OCI-LY1 (cell line): ENCODE data around the gene TNFRSF12A.
"Not testable (repeated sequence)": the region's sequence is repeated elsewhere in the genome, so short reads cannot be mapped to it uniquely, and the experiment has no call there.

ENCODE experiments used
- H2AFZ ChIP-seq: fragments of 200-600 bp; sonication (generic), shearing (Covaris generic); 2 replicates; pipeline ENCODE4 v1.6.0; 2014; ENCODE audit warnings: antibody characterized with exemption, mild to moderate bottlenecking, low read length
- H3F3A ChIP-seq: fragments of 200-600 bp; sonication (generic), shearing (Covaris generic); 2 replicates; pipeline ENCODE4 v1.6.0; 2014; ENCODE audit warnings: mild to moderate bottlenecking, antibody characterized with exemption, low read length, moderate library complexity; ENCODE audit not compliant: insufficient read depth
- H3K27ac ChIP-seq: fragments of 200-600 bp; sonication (generic); 2 replicates; pipeline ENCODE4 v1.5.1; 2014; ENCODE audit warnings: low read length, mixed run types, mild to moderate bottlenecking, low read depth; ENCODE audit not compliant: poor library complexity, severe bottlenecking
- H3K27me3 ChIP-seq: fragments of 200-600 bp; sonication (generic); 2 replicates; pipeline ENCODE4 v1.6.0; 2014; ENCODE audit warnings: antibody characterized with exemption, mild to moderate bottlenecking, low read length, moderate library complexity; ENCODE audit not compliant: insufficient read depth
- H3K36me3 ChIP-seq: fragments of 200-600 bp; sonication (generic); 2 replicates; pipeline ENCODE4 v1.6.1; 2014; ENCODE audit warnings: mild to moderate bottlenecking, antibody characterized with exemption, low read length, moderate library complexity, mixed read lengths; ENCODE audit not compliant: insufficient read depth
- H3K4me1 ChIP-seq: fragments of 200-600 bp; sonication (generic); 2 replicates; pipeline ENCODE4 v1.5.1; 2014; ENCODE audit warnings: mild to moderate bottlenecking, low read length, moderate library complexity; ENCODE audit not compliant: insufficient read depth, severe bottlenecking
- H3K4me2 ChIP-seq: fragments of 200-600 bp; sonication (generic), shearing (Covaris generic); 2 replicates; pipeline ENCODE4 v1.6.1; 2014; ENCODE audit warnings: low read length
- H3K4me3 ChIP-seq: fragments of 200-600 bp; sonication (generic); 2 replicates; pipeline ENCODE4 v1.5.1; 2014; ENCODE audit warnings: low read length, low read depth, mild to moderate bottlenecking, mixed read lengths; ENCODE audit not compliant: poor library complexity, severe bottlenecking
- H3K79me2 ChIP-seq: fragments of 200-600 bp; shearing (Covaris generic); 2 replicates; pipeline ENCODE4 v1.6.1; 2016; ENCODE audit warnings: mixed run types, low read length, mixed read lengths; ENCODE audit not compliant: insufficient read depth
- H3K9ac ChIP-seq: fragments of 200-600 bp; sonication (generic), shearing (Covaris generic); 2 replicates; pipeline ENCODE4 v1.6.1; 2014; ENCODE audit warnings: mild to moderate bottlenecking, low read length, mixed read lengths
- H3K9me2 ChIP-seq: fragments of 200-600 bp; sonication (generic), shearing (Covaris generic); 2 replicates; pipeline ENCODE4 v1.6.1; 2014; ENCODE audit warnings: low read depth, mild to moderate bottlenecking, low read length, mixed read lengths
- H3K9me3 ChIP-seq: fragments of 200-600 bp; shearing (Covaris generic); 2 replicates; pipeline ENCODE4 v1.6.1; 2014; ENCODE audit warnings: low read length, mixed read lengths
- H4K20me1 ChIP-seq: fragments of 200-600 bp; sonication (generic), shearing (Covaris generic); 2 replicates; pipeline ENCODE4 v1.6.0; 2016; ENCODE audit warnings: mild to moderate bottlenecking, low read length; ENCODE audit not compliant: insufficient read depth
- EZH2 ChIP-seq: fragments of 200-600 bp; sonication (generic), shearing (Covaris generic); IDR thresholded peaks from 2 replicates; pipeline ENCODE4 v1.8.0; 2017; ENCODE audit warnings: borderline replicate concordance, mixed run types, mild to moderate bottlenecking, antibody characterized with exemption, low read length, moderate library complexity, mixed read lengths
- TF ChIP-seq, protein P1 (sequence below): fragments of 200-600 bp; sonication (generic), shearing (Covaris generic); IDR thresholded peaks from 2 replicates; pipeline ENCODE4 v1.5.1; 2017; ENCODE audit warnings: mild to moderate bottlenecking, antibody characterized with exemption, low read length, moderate library complexity, mixed read lengths

The TNFRSF12A gene

DNA sequence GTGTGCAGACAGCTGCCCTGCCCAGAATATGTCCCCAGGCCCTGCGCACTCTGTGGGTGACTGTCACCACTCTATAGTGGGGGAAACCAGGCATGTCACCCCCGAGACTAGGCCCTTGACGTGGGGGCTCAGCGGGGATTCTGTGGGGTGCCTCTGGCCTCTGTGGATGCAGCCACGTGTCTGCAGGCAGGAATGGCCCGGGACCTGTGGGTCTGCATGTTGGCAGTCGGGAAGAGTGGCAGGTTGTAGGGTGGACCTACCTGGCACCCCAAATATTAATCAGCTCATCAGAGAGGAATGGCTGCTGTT, 46.2 kb downstream of the TNFRSF12A start:
- no peaks in the 10 kb centered on the region for H3K9me3 ChIP-seq
- H3F3A ChIP-seq: no peaks in the 10 kb centered on the region
- H3K4me1 ChIP-seq: no peaks in the 10 kb centered on the region
- no peaks in the 10 kb centered on the region for H3K79me2 ChIP-seq
- H3K36me3 ChIP-seq: no peaks in the 10 kb centered on the region; the same call in 1 of the 2 replicates
- H2AFZ ChIP-seq: no peak overlapping the region
- no peak overlapping the region for H3K4me2 ChIP-seq
- H4K20me1 ChIP-seq: no peaks in the 10 kb centered on the region
- no peak overlapping the region for H3K27ac ChIP-seq
- TF ChIP-seq, protein P1, sequence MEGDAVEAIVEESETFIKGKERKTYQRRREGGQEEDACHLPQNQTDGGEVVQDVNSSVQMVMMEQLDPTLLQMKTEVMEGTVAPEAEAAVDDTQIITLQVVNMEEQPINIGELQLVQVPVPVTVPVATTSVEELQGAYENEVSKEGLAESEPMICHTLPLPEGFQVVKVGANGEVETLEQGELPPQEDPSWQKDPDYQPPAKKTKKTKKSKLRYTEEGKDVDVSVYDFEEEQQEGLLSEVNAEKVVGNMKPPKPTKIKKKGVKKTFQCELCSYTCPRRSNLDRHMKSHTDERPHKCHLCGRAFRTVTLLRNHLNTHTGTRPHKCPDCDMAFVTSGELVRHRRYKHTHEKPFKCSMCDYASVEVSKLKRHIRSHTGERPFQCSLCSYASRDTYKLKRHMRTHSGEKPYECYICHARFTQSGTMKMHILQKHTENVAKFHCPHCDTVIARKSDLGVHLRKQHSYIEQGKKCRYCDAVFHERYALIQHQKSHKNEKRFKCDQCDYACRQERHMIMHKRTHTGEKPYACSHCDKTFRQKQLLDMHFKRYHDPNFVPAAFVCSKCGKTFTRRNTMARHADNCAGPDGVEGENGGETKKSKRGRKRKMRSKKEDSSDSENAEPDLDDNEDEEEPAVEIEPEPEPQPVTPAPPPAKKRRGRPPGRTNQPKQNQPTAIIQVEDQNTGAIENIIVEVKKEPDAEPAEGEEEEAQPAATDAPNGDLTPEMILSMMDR: no peak
- no peak for TF ChIP-seq EZH2
- H3K9me2 ChIP-seq: no peaks in the 10 kb centered on the region
- no peak overlapping the region for H3K9ac ChIP-seq
- H3K27me3 ChIP-seq: no peaks in the 10 kb centered on the region; the same call in 1 of the 2 replicates
- no peak overlapping the region for H3K4me3 ChIP-seq

DNA sequence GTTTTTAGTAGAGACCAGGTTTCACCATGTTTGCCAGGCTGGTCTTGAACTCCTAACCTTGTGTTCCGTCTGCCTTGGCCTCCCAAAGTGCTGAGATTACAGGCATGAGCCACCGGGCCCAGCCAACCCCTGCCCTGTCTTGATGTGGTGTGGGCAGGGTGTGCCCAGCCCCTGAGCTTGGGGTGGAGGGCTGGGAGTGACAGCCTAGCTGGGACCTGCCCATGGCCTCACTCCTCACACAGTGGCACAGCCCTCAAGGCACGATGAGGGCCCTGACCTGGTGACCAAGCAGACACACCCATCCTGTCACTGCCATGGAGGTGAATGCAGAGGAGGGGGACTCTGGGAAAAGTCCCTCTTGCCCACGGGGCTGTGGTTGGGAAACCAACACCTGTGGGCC, 48.3 kb downstream of the TNFRSF12A start:
- Histone ChIP-seq H3K79me2 (no peaks in the 10 kb centered on the region), H3K27ac (no peak overlapping the region), H3K4me1 (no peaks in the 10 kb centered on the region), H2AFZ (no peak overlapping the region), H3K27me3 (no peaks in the 10 kb centered on the region; the same call in 1 of the 2 replicates), H3K9me2 (no peaks in the 10 kb centered on the region), H3K4me2 (no peak overlapping the region), H4K20me1 (no peaks in the 10 kb centered on the region), H3F3A (no peaks in the 10 kb centered on the region), H3K9ac (no peak overlapping the region), H3K4me3 (no peak overlapping the region), H3K36me3 (no peaks in the 10 kb centered on the region; the same call in 1 of the 2 replicates), H3K9me3 (no peaks in the 10 kb centered on the region)
- TF ChIP-seq, protein P1: no peak
- TF ChIP-seq EZH2: no peak

DNA sequence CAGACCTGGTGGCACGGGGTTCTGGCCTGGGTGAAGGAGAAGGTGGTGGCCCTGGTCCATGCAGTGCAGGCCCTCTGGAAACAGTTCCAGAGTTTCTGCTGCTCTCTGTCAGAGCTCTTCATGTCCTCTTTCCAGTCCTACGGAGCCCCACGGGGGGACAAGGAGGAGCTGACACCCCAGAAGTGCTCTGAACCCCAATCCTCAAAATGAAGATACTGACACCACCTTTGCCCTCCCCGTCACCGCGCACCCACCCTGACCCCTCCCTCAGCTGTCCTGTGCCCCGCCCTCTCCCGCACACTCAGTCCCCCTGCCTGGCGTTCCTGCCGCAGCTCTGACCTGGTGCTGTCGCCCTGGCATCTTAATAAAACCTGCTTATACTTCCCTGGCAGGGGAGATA, 49.0 kb downstream of the TNFRSF12A start:
- H3K9me2 ChIP-seq, H3K27ac ChIP-seq, H3K9me3 ChIP-seq, H3K27me3 ChIP-seq, H4K20me1 ChIP-seq, H3K36me3 ChIP-seq, H3K4me1 ChIP-seq, H3F3A ChIP-seq, H3K9ac ChIP-seq, H3K4me3 ChIP-seq, H3K4me2 ChIP-seq, H3K79me2 ChIP-seq, H2AFZ ChIP-seq: not testable (repeated sequence)

DNA sequence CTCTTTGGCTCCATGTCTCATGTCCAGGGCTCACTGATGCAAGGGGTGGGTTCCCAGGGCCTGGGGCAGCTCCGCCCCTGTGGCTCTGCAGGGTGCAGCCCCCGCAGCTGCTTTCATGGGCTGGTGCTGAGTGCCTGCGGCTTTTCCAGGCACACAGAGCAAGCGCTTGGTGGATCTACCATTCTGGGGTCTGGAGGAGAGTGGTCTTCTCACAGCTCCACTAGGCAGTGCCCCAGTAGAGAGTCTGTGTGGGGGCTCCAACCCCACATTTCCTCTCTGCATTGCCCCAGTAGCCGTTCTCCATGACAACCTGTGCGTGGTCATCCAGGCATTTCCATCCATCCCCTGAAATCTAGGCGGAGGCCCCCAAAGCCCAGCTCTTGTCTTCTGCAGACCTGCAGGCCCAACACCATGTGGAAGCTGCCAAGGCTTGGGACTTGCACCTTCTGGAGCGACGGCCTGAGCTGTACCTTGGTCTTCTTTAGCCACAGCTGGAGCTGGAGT, 50.5 kb downstream of the TNFRSF12A start:
- no peaks in the 10 kb centered on the region for H3K9me3 ChIP-seq
- no peaks in the 10 kb centered on the region; the same call in 1 of the 2 replicates for H3K36me3 ChIP-seq
- TF ChIP-seq, protein P1: no peak
- no peak for TF ChIP-seq EZH2
- H3K4me2 ChIP-seq: no peak overlapping the region
- H3K27ac ChIP-seq: no peak overlapping the region
- no peak overlapping the region for H3K4me3 ChIP-seq
- H3K9ac ChIP-seq: no peak overlapping the region
- no peaks in the 10 kb centered on the region for H3K79me2 ChIP-seq
- no peaks in the 10 kb centered on the region for H3K9me2 ChIP-seq
- no peaks in the 10 kb centered on the region for H4K20me1 ChIP-seq
- H3F3A ChIP-seq: no peaks in the 10 kb centered on the region
- peaks cover 11% of the 10 kb centered on the region for H3K4me1 ChIP-seq
- no peaks in the 10 kb centered on the region for H3K27me3 ChIP-seq
- no peak overlapping the region for H2AFZ ChIP-seq
